Common myeloid progenitor, CD34-positive (primary cell): ENCODE measurements around the gene SDK2.

ENCODE experiments used
- CTCF ChIA-PET: fragments of 350-600 bp; sonication (Branson Sonifier 250); formaldehyde crosslinking; loops from one replicate; lab custom pipeline; 2021; ENCODE audit warnings: antibody characterized with exemption; lab: Charles Lee
- POLR2A ChIA-PET: fragments of 350-600 bp; sonication (Branson Sonifier 250); formaldehyde crosslinking; loops from one replicate; lab custom pipeline; 2021; ENCODE audit warnings: antibody characterized with exemption; lab: Charles Lee
- DNase-seq, 3 donors: peaks; one replicate each; pipeline versions ENCODE4 v3.0.0 to v3.0.0-alpha.2; 2013
- H3K27ac ChIP-seq, 2 experiments: 1 replicate in 1 of 2; 2 replicates in 1 of 2; pipeline ENCODE4 v1.7.0; 2013; ENCODE audit warnings: inconsistent platforms in 2 of 2, low read length in 2 of 2, mild to moderate bottlenecking in 2 of 2, low read depth in 1 of 2, moderate library complexity in 1 of 2; ENCODE audit not compliant: severe bottlenecking in 2 of 2, insufficient read depth in 1 of 2, poor library complexity in 1 of 2
- H3K27me3 ChIP-seq, 5 experiments: replicated peaks in 2 of 5; 1 replicate in 3 of 5; 2 replicates in 2 of 5; pipeline versions ENCODE4 v1.6.1 to v1.7.0; 2013; ENCODE audit warnings: low read length in 4 of 5, mild to moderate bottlenecking in 2 of 5, moderate library complexity in 2 of 5, inconsistent platforms in 1 of 5; ENCODE audit not compliant: insufficient read depth in 5 of 5, control insufficient read depth in 4 of 5
- H3K36me3 ChIP-seq, 4 experiments: 1 replicate in 2 of 4; 2 replicates in 2 of 4; pipeline versions ENCODE4 v1.6.1 to v1.7.0; 2013; ENCODE audit warnings: low read length in 3 of 4, control low read depth in 1 of 4, mild to moderate bottlenecking in 1 of 4; ENCODE audit not compliant: control insufficient read depth in 4 of 4, insufficient read depth in 4 of 4
- H3K4me1 ChIP-seq, 4 experiments: 1 replicate in 3 of 4; 2 replicates in 1 of 4; pipeline versions ENCODE4 v1.6.1 to v1.7.1; 2013; ENCODE audit warnings: low read length in 3 of 4, mild to moderate bottlenecking in 3 of 4, control low read depth in 1 of 4, inconsistent platforms in 1 of 4, moderate library complexity in 1 of 4; ENCODE audit not compliant: control insufficient read depth in 4 of 4, insufficient read depth in 4 of 4; ENCODE audit errors: control extremely low read depth in 1 of 4
- H3K4me3 ChIP-seq, 7 experiments: 1 replicate in 4 of 7; 2 replicates in 3 of 7; pipeline versions ENCODE4 v1.5.1 to v1.7.0; 2013; ENCODE audit warnings: mild to moderate bottlenecking in 7 of 7, low read length in 6 of 7, moderate library complexity in 6 of 7, inconsistent platforms in 2 of 7, low read depth in 2 of 7, control low read depth in 1 of 7; ENCODE audit not compliant: insufficient read depth in 4 of 7, control insufficient read depth in 1 of 7; ENCODE audit errors: extremely low read depth in 1 of 7
- H3K9me3 ChIP-seq, 5 experiments: 1 replicate in 4 of 5; 2 replicates in 1 of 5; pipeline versions ENCODE4 v1.6.1 to v1.7.1; 2013; ENCODE audit warnings: low read length in 4 of 5, mild to moderate bottlenecking in 2 of 5, inconsistent platforms in 1 of 5, low read depth in 1 of 5, moderate library complexity in 1 of 5; ENCODE audit not compliant: control insufficient read depth in 4 of 5, insufficient read depth in 2 of 5; ENCODE audit errors: control extremely low read depth in 1 of 5
- WGBS: methylation state at CpG from one replicate; pipeline ENCODE4 v1.1.5; 2013; ENCODE audit not compliant: insufficient coverage; 5-methylcytosine and 5-hydroxymethylcytosine counted together

SDK2 gene

DNA sequence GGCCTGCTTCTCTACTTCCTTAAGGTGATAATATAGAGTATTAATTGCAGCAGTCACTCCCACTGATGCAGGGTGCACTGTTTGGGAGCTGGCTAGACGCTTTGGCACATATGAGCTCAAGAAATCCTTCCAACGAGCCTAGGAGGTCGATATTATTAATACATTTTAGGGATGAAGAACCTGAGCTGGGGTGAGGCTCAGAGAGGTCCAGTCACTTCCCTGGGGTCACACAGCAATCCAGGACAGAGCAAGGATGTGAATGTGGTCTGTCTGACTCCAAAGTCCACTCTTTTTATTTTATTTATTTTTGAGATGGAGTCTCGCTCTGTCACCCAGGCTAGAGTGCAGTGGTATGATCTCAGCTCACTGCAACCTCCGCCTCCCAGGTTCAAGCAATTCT lies 176.0 kb downstream of the SDK2 start:
- ChIA-PET CTCF (interaction anchor here (1.1 kb wide), 1 partner anchor 120 kb away, joined by 3 read pairs; no protein-coding TSS in a partner anchor), POLR2A (no interaction called here)
- H3K4me3 ChIP-seq = no peak overlapping the region
- H3K4me1 ChIP-seq = peaks cover 0 to 23% (median 6%) of the 10 kb centered on the region in 4 experiments
- H3K27ac ChIP-seq = no peak overlapping the region
- no peak for DNase-seq
- H3K27me3 ChIP-seq = no peaks in the 10 kb centered on the region
- H3K36me3 ChIP-seq = no peaks in the 10 kb centered on the region
- no CpG with 5 or more reads among the region's 5 CpGs for WGBS
- peaks cover 0 to 7% (median 0%) of the 10 kb centered on the region in 5 experiments for H3K9me3 ChIP-seq

DNA sequence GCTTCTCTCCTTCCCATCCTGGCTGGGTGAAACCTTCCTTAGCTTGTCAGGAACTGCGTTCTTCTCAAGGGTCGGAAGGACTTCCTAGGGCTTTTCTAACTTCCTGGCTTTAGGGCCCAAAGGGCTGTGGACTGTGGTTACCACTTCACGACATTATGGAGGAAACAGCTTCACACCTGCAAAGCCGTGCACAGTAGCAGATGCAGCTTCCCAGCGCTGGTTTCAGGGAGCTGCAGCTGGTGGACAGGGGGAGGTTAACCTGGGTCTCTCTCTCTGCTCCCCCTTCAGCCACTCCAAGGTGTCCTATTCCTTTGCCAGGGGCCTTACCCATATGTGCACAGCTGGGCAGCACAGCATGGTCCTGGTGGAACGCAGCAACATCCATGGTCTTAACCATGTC lies 176.6 kb downstream of the SDK2 start:
- POLR2A ChIA-PET = no interaction called here
- Histone ChIP-seq H3K4me1 (peaks cover 0 to 23% (median 6%) of the 10 kb centered on the region in 4 experiments), H3K9me3 (peaks cover 0 to 4% (median 0%) of the 10 kb centered on the region in 5 experiments), H3K36me3 (no peaks in the 10 kb centered on the region), H3K27ac (no peak overlapping the region), H3K4me3 (no peak overlapping the region), H3K27me3 (no peaks in the 10 kb centered on the region)
- CTCF ChIA-PET = interaction anchor here (1.1 kb wide), 1 partner anchor 120 kb away, joined by 3 read pairs; no protein-coding TSS in a partner anchor
- WGBS = 71% methylated on average over 6 of the region's 6 CpGs
- no peak for DNase-seq

DNA sequence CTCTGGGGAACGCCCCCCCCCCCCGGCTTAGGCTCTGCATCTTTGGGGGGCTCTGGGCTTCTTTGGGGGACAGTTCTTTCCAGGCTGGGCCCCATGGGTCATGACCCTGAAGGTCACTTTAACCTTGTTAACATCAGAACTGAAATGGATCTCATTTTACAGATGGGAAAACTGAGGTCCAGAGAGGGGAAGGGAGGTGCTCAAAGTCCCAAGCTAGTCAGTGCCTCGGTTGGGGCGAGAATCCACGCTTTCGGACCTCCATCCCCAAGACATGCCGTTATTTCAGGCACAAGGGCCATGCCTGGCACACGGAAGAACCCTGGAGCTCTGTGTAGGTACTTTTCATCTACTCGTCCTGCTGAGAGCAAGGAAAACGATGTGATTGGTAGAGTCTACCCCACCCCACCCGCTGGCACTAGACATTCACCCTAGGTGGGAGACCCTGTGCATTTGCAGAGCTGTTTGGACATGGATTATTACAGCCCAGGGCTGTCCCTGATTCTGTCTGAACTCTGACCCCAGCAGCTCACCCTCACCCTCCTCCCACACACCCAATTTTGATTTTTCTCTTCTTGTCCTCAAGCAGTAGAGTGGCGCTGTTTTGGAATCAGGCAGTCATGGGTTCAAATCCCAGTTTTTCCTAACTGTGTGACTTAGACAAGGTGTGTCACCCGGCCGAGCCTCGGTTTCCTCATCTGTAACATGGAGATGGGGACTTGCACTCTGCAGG lies 177.4 kb downstream of the SDK2 start:
- 91% methylated on average over 11 of the region's 15 CpGs for WGBS
- Histone ChIP-seq H3K4me1 (peaks cover 0 to 23% (median 6%) of the 10 kb centered on the region in 4 experiments), H3K27me3 (no peaks in the 10 kb centered on the region), H3K9me3 (no peaks in the 10 kb centered on the region), H3K36me3 (no peaks in the 10 kb centered on the region), H3K27ac (no peak overlapping the region), H3K4me3 (no peak overlapping the region)
- ChIA-PET POLR2A (no interaction called here), CTCF (interaction anchor here (1.1 kb wide), 1 partner anchor 121 kb away, joined by 3 read pairs; no protein-coding TSS in a partner anchor)
- DNase-seq = no peak

DNA sequence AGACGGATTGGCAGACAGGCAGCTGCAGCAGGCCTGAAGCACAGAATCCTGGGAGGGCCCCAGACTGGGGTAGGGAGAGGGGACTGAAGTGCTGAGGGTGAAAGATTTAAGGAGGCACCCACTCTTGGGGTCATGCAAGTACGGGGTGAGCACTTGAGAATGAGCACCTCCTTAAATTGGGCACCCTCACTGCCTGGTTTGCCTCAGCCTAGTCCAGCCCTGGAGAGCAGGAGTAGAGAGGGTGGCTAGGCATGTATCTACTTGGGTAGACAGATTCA lies 178.4 kb downstream of the SDK2 start:
- peaks cover 0 to 1% (median 0%) of the 10 kb centered on the region in 5 experiments for H3K9me3 ChIP-seq
- 88% methylated on average over 1 of the region's 2 CpGs for WGBS
- H3K36me3 ChIP-seq = no peaks in the 10 kb centered on the region
- H3K27me3 ChIP-seq = no peaks in the 10 kb centered on the region
- no peak for DNase-seq
- CTCF ChIA-PET = no interaction called here
- POLR2A ChIA-PET = no interaction called here
- H3K4me3 ChIP-seq = no peak overlapping the region
- peaks cover 0 to 23% (median 6%) of the 10 kb centered on the region in 4 experiments for H3K4me1 ChIP-seq
- H3K27ac ChIP-seq = no peak overlapping the region

DNA sequence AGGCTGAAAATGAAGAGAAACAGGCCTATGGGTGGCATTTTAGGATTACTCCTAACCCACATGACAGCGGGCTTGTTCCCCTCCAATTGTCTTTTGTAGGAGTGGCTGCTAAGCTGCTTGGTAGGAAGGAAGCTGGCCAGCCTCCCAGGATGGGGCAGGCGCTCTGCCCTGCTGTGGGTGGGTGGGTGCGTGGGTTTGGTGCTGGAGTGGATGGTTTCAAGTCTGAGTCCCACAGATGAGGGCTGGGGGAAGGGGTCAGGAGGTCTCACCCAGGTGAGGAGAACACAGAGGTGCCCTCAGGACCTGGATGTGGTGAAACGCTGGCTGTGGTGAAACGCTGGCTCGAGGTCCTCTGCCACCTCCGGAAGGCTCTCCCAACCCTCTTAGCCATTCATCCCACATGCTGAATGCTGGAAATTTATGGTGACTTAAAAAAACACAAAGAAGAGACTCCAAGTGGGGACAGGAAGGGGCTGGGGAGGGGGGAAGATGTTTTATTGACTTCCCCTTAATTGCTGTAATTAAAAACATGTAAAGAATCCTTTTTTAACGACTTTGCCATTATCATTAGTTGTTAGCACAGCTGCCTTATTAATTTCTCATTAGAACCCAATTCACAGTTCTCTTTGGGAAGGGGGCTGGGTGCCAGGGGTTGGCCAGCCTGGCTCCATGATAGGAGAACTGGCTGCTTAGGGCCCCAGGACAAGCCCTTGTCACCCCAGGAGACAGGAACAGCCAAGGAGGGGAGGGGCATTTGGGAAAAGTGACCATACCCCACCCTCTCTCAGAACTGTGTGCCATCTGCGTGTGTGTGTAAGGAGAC lies 178.9 kb downstream of the SDK2 start:
- Histone ChIP-seq H3K36me3 (no peaks in the 10 kb centered on the region), H3K9me3 (peaks cover 0 to 3% (median 0%) of the 10 kb centered on the region in 5 experiments), H3K4me1 (peaks cover 0 to 23% (median 6%) of the 10 kb centered on the region in 4 experiments), H3K27me3 (no peaks in the 10 kb centered on the region), H3K27ac (no peak overlapping the region), H3K4me3 (no peak overlapping the region)
- no peak for DNase-seq
- 83% methylated on average over 1 of the region's 9 CpGs for WGBS
- ChIA-PET CTCF (interaction anchor here (1.2 kb wide), 1 partner anchor 36 kb away, joined by 4 read pairs; no protein-coding TSS in a partner anchor), POLR2A (no interaction called here)

DNA sequence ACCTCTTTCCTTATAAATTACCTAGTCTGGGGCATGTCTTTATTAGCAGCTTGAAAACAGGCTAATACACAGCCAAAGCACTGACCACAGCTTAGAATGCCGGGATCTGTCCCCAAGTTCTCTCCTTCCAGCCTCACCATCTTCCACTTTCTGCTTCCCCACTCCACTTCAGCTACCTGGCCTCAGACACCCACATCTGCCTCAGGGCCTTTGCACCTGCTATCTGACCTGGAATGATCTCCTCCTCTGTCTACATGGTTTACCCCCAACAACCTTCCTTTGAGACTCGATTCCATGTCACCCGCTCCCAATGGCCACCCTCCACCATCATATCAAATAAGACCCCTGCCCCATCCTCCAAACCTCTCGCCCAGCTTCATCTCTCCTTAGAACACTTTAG lies 179.8 kb downstream of the SDK2 start:
- no peak overlapping the region for H3K4me3 ChIP-seq
- no peak overlapping the region for H3K27ac ChIP-seq
- no peaks in the 10 kb centered on the region for H3K27me3 ChIP-seq
- H3K9me3 ChIP-seq = peaks cover 0 to 5% (median 3%) of the 10 kb centered on the region in 5 experiments
- CTCF ChIA-PET = interaction anchor here (1.2 kb wide), 1 partner anchor 35 kb away, joined by 4 read pairs; no protein-coding TSS in a partner anchor
- POLR2A ChIA-PET = no interaction called here
- no peak for DNase-seq
- no peaks in the 10 kb centered on the region for H3K36me3 ChIP-seq
- peaks cover 0 to 21% (median 5%) of the 10 kb centered on the region in 4 experiments for H3K4me1 ChIP-seq
- 91% methylated on average over 4 of the region's 4 CpGs for WGBS
